Transverse colon (tissue), 4 donors: ENCODE measurements around the gene MARCKSL1. TPM values are rescaled to one million over a fixed set of nuclear protein-coding genes. Genes with fewer than 3 reads are reported as not detected.

Experiments used
- DNase-seq: peaks from one replicate; pipeline ENCODE4 v3.0.0-alpha.2; 2019
- H3K27ac ChIP-seq, 4 donors: fragments of 200-600 bp; sonication (generic); 2 replicates each; pipeline ENCODE4 v1.5.1; 2016 to 2018; ENCODE audit warnings: inconsistent platforms in 4 of 4
- H3K27me3 ChIP-seq: fragments of 200-600 bp; sonication (generic); 2 replicates; pipeline ENCODE4 v1.5.1; 2017; ENCODE audit warnings: inconsistent platforms
- H3K36me3 ChIP-seq, 4 donors: fragments of 200-600 bp; sonication (generic); 2 replicates each; pipeline ENCODE4 v1.5.1; 2017 to 2019; ENCODE audit warnings: inconsistent platforms in 4 of 4
- H3K4me1 ChIP-seq, 4 donors: fragments of 200-600 bp; sonication (generic); 2 replicates each; pipeline ENCODE4 v1.5.1; 2017 to 2020; ENCODE audit warnings: inconsistent platforms in 4 of 4
- H3K4me3 ChIP-seq, 4 donors: fragments of 200-600 bp; sonication (generic); 1 replicate in 1 of 4; 2 replicates in 3 of 4; pipeline versions ENCODE4 v1.5.1 to v1.6.1; 2017 to 2019; ENCODE audit warnings: inconsistent platforms in 4 of 4
- H3K9me3 ChIP-seq, 2 donors: fragments of 200-600 bp; sonication (generic); 2 replicates each; pipeline ENCODE4 v1.5.1; 2017 to 2019; ENCODE audit warnings: inconsistent platforms in 2 of 2
- EP300 ChIP-seq: sonication (generic); formaldehyde crosslinking; IDR thresholded peaks from one replicate; pipeline ENCODE4 v1.6.1; 2017; ENCODE audit warnings: antibody characterized with exemption, low read depth
- POLR2A ChIP-seq: fragments of 450-650 bp; IDR thresholded peaks from one replicate; pipeline ENCODE4 v1.6.1; 2016; ENCODE audit warnings: antibody characterized with exemption, mild to moderate bottlenecking, moderate library complexity
- POLR2AphosphoS5 ChIP-seq, 3 donors: sonication (generic); formaldehyde crosslinking; IDR thresholded peaks; one replicate each; pipeline ENCODE4 v1.6.1; 2016; ENCODE audit warnings: antibody characterized with exemption in 3 of 3
- WGBS, 2 donors: methylation state at CpG; one replicate each; pipeline ENCODE4 v1.1.5; 2018; ENCODE audit warnings: low coverage in 1 of 2; 5-methylcytosine and 5-hydroxymethylcytosine counted together
- in situ Hi-C, 4 donors: fragments of 200-750 bp; cut with MboI; loops; one replicate each; pipeline versions ENCODE4 v1.15.0 to v1.15.1; 2017; ENCODE audit warnings: low sequenced_read_pairs in 3 of 4, low pct_ligation_motif_present in 1 of 4, low pct_unique_long_range_greater_than_20kb in 1 of 4
- intact Hi-C: fragments of 100-400 bp; cut with DNase I; formaldehyde crosslinking; loops from one replicate; pipeline ENCODE4 v1.15.1; 2023; ENCODE audit warnings: low total_unique reads
- total RNA-seq, 4 donors: library from RNA; depleted of rRNA; stranded (reverse); fragments of >200 nt; gene quantifications; one replicate each; pipeline ENCODE4 v1.1.0, GENCODE V29; 2016
- TF ChIP-seq, protein P1 (sequence below), 5 experiments: fragments of 200-600 bp in 3 of 5; fragments of 450-650 bp in 2 of 5; sonication (generic) in 3 of 5; IDR thresholded peaks; 1 replicate in 2 of 5; 2 replicates in 3 of 5; pipeline ENCODE4 v1.5.1; 2016 to 2017; ENCODE audit warnings: antibody characterized with exemption in 5 of 5, inconsistent platforms in 3 of 5, mild to moderate bottlenecking in 2 of 5, moderate library complexity in 1 of 5

The MARCKSL1 gene
- total RNA-seq, 4 donors from 2014 or later = 40.0 to 62.8 (median 53.0) TPM

DNA sequence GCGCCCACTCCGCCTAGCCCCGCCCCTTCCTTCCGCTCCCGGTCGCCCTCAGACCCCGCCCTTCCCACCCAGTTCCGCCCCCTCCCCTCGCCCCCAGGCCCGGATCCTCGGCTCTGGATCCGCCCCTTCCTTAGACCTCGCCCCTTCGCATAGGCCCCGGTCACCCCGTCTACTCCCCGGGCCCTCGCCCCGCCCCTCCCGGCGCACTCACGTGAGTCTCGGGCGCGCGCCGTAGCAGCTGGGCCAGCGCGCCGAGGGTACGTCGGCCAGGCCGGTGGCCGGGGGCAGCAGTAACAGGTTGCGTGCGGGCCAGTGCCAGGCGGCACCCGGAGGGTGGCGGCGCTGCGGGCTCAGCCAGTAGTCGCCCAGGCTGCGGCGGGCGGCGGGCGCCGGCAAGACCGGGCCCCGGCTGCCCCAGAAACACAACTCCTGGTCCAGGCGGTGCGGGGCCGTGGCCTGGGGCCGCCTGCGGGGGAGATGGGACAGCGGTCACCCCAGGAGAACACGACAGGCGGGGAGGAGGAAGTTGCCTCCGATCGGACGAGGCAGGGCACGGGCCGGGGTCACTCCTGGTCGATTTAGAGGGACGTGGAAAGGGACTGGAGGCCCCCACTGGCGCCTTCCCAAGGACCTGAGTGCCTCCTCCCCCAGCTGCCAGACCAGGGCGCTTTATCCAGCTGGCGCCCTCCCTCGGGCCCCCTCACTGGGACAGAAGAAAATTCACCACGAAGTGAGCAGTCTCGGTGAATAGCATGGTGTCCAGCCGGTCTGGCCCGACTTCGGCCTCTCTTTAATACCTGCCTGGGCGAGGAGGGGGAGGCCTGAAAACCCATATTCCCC, 15.6 kb upstream of the MARCKSL1 start:
- Histone ChIP-seq H3K36me3 (no peaks in the 10 kb centered on the region), H3K9me3 (no peaks in the 10 kb centered on the region), H3K4me1 (peaks cover 15 to 27% (median 16%) of the 10 kb centered on the region in 4 donors), H3K4me3 (peak overlapping the region; percentile 49 to 78 (median 72)), H3K27me3 (no peaks in the 10 kb centered on the region), H3K27ac (peak overlapping the region; percentile 89 to 94 (median 92))
- intact Hi-C loops = no loop called here
- TF ChIP-seq EP300 (no peak), POLR2AphosphoS5 (IDR thresholded peaks at IDR 0.05) (peak; percentile 90 to 93 (median 91)), POLR2A (peak; percentile 74)
- TF ChIP-seq, protein P1, sequence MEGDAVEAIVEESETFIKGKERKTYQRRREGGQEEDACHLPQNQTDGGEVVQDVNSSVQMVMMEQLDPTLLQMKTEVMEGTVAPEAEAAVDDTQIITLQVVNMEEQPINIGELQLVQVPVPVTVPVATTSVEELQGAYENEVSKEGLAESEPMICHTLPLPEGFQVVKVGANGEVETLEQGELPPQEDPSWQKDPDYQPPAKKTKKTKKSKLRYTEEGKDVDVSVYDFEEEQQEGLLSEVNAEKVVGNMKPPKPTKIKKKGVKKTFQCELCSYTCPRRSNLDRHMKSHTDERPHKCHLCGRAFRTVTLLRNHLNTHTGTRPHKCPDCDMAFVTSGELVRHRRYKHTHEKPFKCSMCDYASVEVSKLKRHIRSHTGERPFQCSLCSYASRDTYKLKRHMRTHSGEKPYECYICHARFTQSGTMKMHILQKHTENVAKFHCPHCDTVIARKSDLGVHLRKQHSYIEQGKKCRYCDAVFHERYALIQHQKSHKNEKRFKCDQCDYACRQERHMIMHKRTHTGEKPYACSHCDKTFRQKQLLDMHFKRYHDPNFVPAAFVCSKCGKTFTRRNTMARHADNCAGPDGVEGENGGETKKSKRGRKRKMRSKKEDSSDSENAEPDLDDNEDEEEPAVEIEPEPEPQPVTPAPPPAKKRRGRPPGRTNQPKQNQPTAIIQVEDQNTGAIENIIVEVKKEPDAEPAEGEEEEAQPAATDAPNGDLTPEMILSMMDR (IDR thresholded peaks at IDR 0.05) = no peak
- DNase-seq = peak; percentile 96
- in situ Hi-C loops = no loop called here
- 2% methylated on average over 67 of the region's 75 CpGs; no CpG with 5 or more reads in 1 of the 2 donors for WGBS, 2 donors

DNA sequence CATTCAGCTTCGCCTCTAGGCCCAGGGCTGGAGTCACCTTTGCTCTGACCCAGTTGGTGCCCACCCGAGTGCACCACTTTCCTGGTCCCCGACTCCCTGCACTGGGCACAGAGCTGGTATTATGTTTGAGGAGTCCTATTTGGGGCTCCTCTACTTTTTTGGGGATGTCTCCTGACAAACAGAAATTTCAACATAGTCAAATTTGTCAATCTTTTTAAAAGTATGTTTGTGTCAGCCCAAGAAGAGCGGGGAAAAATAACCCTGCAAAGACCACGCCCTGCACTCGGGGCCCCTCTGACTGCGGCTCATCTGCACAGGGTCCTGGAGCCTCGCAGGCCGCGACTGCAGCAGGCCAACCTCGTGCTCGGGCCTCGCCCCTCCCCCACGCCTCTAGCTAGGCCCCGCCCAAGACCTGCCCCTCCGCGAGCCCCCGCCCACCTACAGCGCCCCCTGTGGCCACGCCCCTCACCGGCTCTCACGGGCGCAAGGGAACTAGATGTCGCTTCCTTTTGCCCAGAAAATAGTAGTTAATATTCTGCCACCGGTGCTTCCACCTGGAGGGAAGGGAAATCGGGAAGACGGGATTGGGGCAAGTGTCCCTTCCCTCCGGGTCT, 14.9 kb upstream of the MARCKSL1 start:
- peaks cover 15 to 27% (median 16%) of the 10 kb centered on the region in 4 donors for H3K4me1 ChIP-seq
- 22% methylated on average over 28 of the region's 28 CpGs; no CpG with 5 or more reads in 1 of the 2 donors for WGBS, 2 donors
- no peak for DNase-seq
- in situ Hi-C loops (no loop called here), intact Hi-C loops (no loop called here)
- no peaks in the 10 kb centered on the region for H3K9me3 ChIP-seq
- TF ChIP-seq POLR2A = no peak
- TF ChIP-seq EP300 = no peak
- TF ChIP-seq, protein P1 (IDR thresholded peaks at IDR 0.05) = peak; percentile 62 to 78 (median 75)
- TF ChIP-seq POLR2AphosphoS5 (IDR thresholded peaks at IDR 0.05) = no peak
- H3K27me3 ChIP-seq = no peaks in the 10 kb centered on the region
- H3K36me3 ChIP-seq = no peaks in the 10 kb centered on the region
- H3K27ac ChIP-seq = peak overlapping the region; percentile 89 to 94 (median 92)
- peak overlapping the region; percentile 39 to 78 (median 72) for H3K4me3 ChIP-seq

DNA sequence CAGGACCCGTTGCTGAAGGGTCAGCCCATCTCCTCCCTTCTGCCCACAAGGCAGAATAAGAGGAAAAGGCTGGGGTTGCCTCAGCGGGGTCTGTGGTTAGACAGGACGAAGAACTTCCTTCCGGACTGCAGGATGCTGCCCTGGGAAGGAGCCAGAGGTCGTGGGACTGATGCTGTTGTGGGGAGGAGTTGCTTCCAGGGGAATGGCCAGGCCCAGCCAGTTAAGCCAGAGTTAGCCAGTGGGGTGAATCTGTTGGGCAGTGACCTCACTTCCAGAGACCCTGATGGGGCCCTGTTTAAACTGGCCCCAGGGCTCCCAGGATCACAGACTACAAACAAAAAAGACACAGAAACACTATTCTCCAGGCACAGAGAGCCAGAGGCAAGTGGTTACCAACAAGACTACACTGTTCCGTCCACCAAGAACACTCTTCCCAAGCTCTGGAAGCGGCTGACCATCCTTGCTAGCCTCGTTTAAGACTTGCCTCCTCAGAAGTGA, 13.2 kb upstream of the MARCKSL1 start:
- Histone ChIP-seq H3K36me3 (no peaks in the 10 kb centered on the region), H3K27ac (peak overlapping the region in 1 of 4 donors; percentile 8), H3K4me1 (peaks cover 16 to 27% (median 18%) of the 10 kb centered on the region in 4 donors), H3K27me3 (no peaks in the 10 kb centered on the region), H3K4me3 (no peak overlapping the region), H3K9me3 (no peaks in the 10 kb centered on the region)
- DNase-seq = peak; percentile 25
- in situ Hi-C loops (no loop called here), intact Hi-C loops (no loop called here)
- no peak for TF ChIP-seq EP300
- TF ChIP-seq POLR2A = no peak
- TF ChIP-seq, protein P1 (IDR thresholded peaks at IDR 0.05) = no peak
- no peak for TF ChIP-seq POLR2AphosphoS5 (IDR thresholded peaks at IDR 0.05)
- WGBS, 2 donors = 66% methylated on average over 8 of the region's 8 CpGs; no CpG with 5 or more reads in 1 of the 2 donors

DNA sequence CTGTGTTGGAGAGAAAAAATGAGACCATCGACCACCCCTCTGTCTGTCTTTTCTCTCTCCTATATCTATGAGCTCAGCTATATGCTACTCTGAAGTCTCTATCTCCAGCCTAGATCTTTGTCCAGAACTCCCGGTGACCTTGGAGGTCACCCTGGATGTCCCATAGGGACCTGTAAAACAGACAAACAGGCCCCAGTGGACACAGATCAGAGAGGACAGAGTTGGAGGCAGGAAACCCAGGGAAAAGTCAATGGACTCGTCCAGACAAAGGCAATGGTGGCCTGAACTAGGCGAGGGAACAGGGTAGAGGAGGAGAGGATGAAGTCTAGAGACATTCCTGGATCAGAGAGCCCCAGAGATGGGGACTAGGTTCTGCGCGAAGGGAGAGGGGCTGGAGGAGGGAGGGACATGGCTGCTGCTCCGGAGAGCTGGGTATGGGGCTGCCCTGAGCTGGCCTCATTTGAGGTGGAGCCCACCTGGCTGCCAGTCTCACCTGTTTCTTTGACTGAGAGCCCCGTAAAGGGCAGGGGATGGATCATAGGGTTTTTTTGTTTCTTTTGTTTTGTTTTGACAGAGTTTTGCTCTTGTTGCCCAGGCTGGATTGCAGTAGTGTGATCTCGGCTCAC, 10.6 kb upstream of the MARCKSL1 start:
- no peak for DNase-seq
- no peak overlapping the region for H3K4me3 ChIP-seq
- in situ Hi-C loops (no loop called here), intact Hi-C loops (no loop called here)
- peaks cover 0 to 8% (median 4%) of the 10 kb centered on the region in 4 donors for H3K4me1 ChIP-seq
- no peaks in the 10 kb centered on the region for H3K36me3 ChIP-seq
- no peak overlapping the region for H3K27ac ChIP-seq
- H3K9me3 ChIP-seq = no peaks in the 10 kb centered on the region
- TF ChIP-seq POLR2AphosphoS5 (IDR thresholded peaks at IDR 0.05) = no peak
- WGBS, 2 donors = 90 to 100% methylated on average over 1 to 9 of the region's 9 CpGs
- H3K27me3 ChIP-seq = no peaks in the 10 kb centered on the region
